Uterus (tissue), 4 donors: ENCODE results near the gene KCNMA1. TPM values are rescaled to one million over a fixed set of nuclear protein-coding genes. Genes with fewer than 3 reads are reported as not detected.

Source experiments
- DNase-seq, 2 donors: peaks; one replicate each; pipeline ENCODE4 v3.0.0-alpha.2; 2019 to 2020
- H3K27ac ChIP-seq, 2 donors: fragments of 200-600 bp; sonication (generic); 1 replicate in 1 of 2; 2 replicates in 1 of 2; pipeline ENCODE4 v1.5.1; 2016 to 2018
- H3K27me3 ChIP-seq, 2 donors: fragments of 200-600 bp; sonication (generic); one replicate each; pipeline ENCODE4 v1.5.1; 2018 to 2019; ENCODE audit warnings: control low read depth in 1 of 2
- H3K36me3 ChIP-seq, 2 donors: fragments of 200-600 bp; sonication (generic); one replicate each; pipeline ENCODE4 v1.5.1; 2019; ENCODE audit warnings: control low read depth in 1 of 2
- H3K4me1 ChIP-seq, 2 donors: fragments of 200-600 bp; sonication (generic); one replicate each; pipeline ENCODE4 v1.5.1; 2018 to 2019; ENCODE audit warnings: control low read depth in 1 of 2
- H3K4me3 ChIP-seq, 2 donors: fragments of 200-600 bp; sonication (generic); 1 replicate in 1 of 2; 2 replicates in 1 of 2; pipeline ENCODE4 v1.5.1; 2018 to 2019; ENCODE audit warnings: mild to moderate bottlenecking in 1 of 2
- H3K9me3 ChIP-seq, 2 donors: fragments of 200-600 bp; sonication (generic); one replicate each; pipeline ENCODE4 v1.5.1; 2019; ENCODE audit warnings: control low read depth in 1 of 2
- POLR2A ChIP-seq, 2 donors: fragments of 450-650 bp; IDR thresholded peaks; one replicate each; pipeline ENCODE4 v1.6.1; 2016; ENCODE audit warnings: antibody characterized with exemption in 2 of 2, mild to moderate bottlenecking in 1 of 2, moderate library complexity in 1 of 2
- intact Hi-C: fragments of 100-400 bp; cut with DNase I; formaldehyde crosslinking; loops from one replicate; pipeline ENCODE4 v1.15.1; 2023; ENCODE audit warnings: low total_unique reads
- total RNA-seq, 4 donors: library from RNA; depleted of rRNA in 3 of 4; stranded (reverse); fragments of >200 nt in 3 of 4; gene quantifications; one replicate each; pipeline versions ENCODE4 v1.1.0 to v1.2.4, GENCODE V29; 2014 to 2023
- TF ChIP-seq, protein P1 (sequence below), 4 experiments: fragments of 200-600 bp in 2 of 4; fragments of 450-650 bp in 2 of 4; sonication (generic) in 2 of 4; IDR thresholded peaks; one replicate each; pipeline ENCODE4 v1.5.1; 2016 to 2019; ENCODE audit warnings: antibody characterized with exemption in 4 of 4, mild to moderate bottlenecking in 2 of 4, moderate library complexity in 1 of 4
- donor health status: DM: yes; HTN: yes; CAD: no.

The KCNMA1 gene
- total RNA-seq, 4 donors from 2014 or later = 86.2 to 236 (median 164) TPM

GRCh38 chr10:77152256-77152655 lies 485.4 kb downstream of the KCNMA1 start:
- no peaks in the 10 kb centered on the region for H3K9me3 ChIP-seq
- intact Hi-C loops = no loop called here
- no peak overlapping the region for H3K27ac ChIP-seq
- no peaks in the 10 kb centered on the region for H3K36me3 ChIP-seq
- H3K4me3 ChIP-seq = no peak overlapping the region
- no peaks in the 10 kb centered on the region for H3K4me1 ChIP-seq
- TF ChIP-seq, protein P1, sequence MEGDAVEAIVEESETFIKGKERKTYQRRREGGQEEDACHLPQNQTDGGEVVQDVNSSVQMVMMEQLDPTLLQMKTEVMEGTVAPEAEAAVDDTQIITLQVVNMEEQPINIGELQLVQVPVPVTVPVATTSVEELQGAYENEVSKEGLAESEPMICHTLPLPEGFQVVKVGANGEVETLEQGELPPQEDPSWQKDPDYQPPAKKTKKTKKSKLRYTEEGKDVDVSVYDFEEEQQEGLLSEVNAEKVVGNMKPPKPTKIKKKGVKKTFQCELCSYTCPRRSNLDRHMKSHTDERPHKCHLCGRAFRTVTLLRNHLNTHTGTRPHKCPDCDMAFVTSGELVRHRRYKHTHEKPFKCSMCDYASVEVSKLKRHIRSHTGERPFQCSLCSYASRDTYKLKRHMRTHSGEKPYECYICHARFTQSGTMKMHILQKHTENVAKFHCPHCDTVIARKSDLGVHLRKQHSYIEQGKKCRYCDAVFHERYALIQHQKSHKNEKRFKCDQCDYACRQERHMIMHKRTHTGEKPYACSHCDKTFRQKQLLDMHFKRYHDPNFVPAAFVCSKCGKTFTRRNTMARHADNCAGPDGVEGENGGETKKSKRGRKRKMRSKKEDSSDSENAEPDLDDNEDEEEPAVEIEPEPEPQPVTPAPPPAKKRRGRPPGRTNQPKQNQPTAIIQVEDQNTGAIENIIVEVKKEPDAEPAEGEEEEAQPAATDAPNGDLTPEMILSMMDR (IDR thresholded peaks at IDR 0.05) = no peak
- no peak for TF ChIP-seq POLR2A (IDR thresholded peaks at IDR 0.05)
- no peaks in the 10 kb centered on the region for H3K27me3 ChIP-seq
- DNase-seq = no peak

DNA sequence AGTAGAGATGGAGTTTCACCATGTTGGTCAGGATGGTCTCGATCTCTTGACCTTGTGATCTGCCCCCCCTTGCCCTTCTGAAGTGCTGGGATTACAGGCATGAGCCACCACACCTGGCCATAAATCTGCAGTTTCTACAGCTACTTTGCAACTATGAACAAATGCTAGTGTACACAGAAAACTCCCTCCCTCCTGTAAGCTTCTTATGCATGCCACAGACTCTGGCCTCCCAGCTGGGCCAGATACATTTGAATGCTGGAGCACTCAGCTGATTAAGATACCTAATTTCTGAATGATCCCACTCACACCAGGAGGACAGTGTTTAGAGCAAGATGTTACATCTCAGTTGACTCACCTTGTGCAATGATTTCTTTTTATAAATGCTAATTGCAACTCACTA lies 486.2 kb downstream of the KCNMA1 start:
- no peaks in the 10 kb centered on the region for H3K9me3 ChIP-seq
- intact Hi-C loops = no loop called here
- TF ChIP-seq, protein P1 (IDR thresholded peaks at IDR 0.05) = no peak
- TF ChIP-seq POLR2A (IDR thresholded peaks at IDR 0.05) = no peak
- H3K4me3 ChIP-seq = no peak overlapping the region
- no peaks in the 10 kb centered on the region for H3K27me3 ChIP-seq
- no peaks in the 10 kb centered on the region for H3K36me3 ChIP-seq
- no peak overlapping the region for H3K27ac ChIP-seq
- H3K4me1 ChIP-seq = no peaks in the 10 kb centered on the region
- DNase-seq = no peak

DNA sequence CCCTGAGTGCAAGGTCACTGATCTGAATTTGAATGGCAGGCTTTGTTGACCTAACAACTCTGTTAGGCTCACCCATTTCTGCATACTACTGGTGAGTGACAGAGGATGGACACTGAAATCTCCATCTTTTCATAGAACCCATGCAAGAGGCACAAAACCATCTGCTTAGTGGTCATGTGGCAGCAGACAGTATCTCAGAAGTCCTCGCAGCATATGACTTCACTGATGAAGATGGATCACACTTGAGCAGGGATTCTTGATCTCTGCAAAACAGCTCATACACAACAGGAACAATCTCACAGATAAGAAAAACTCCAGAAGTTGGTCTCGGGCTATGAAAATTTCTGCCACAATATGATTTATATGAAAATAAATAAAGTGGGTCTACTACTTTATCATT lies 487.9 kb downstream of the KCNMA1 start:
- intact Hi-C loops = no loop called here
- Histone ChIP-seq H3K9me3 (no peaks in the 10 kb centered on the region), H3K27ac (no peak overlapping the region), H3K27me3 (no peaks in the 10 kb centered on the region), H3K4me1 (no peaks in the 10 kb centered on the region), H3K36me3 (no peaks in the 10 kb centered on the region), H3K4me3 (no peak overlapping the region)
- no peak for DNase-seq
- TF ChIP-seq, protein P1 (IDR thresholded peaks at IDR 0.05) = no peak
- no peak for TF ChIP-seq POLR2A (IDR thresholded peaks at IDR 0.05)

GRCh38 chr10:77149001-77149400 lies 488.6 kb downstream of the KCNMA1 start:
- Histone ChIP-seq H3K27ac (no peak overlapping the region), H3K4me1 (no peaks in the 10 kb centered on the region)
- no peak for DNase-seq

DNA sequence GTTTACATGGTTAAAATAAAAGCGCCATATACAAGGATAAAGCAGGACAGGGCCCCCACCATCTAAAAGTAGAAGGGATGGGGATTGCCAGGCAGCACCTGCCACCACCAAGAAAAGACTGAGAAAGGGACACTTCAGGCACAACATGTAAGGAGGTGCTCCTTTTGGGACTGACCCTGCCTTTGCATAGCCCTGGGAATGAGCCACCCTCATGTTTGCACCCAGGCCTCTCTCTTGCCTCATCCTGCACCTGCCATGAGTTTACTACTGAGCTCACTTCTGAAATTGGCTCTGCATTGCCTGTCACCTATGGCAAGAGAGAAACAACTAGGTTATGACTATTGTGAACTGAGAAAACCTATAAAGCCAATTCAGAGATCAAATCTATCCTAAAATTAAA lies 489.7 kb downstream of the KCNMA1 start:
- no peak for DNase-seq
- H3K27ac ChIP-seq = no peak overlapping the region
- H3K4me3 ChIP-seq = no peak overlapping the region
- intact Hi-C loops = no loop called here
- TF ChIP-seq, protein P1 (IDR thresholded peaks at IDR 0.05) = no peak
- TF ChIP-seq POLR2A (IDR thresholded peaks at IDR 0.05) = no peak
- no peaks in the 10 kb centered on the region for H3K9me3 ChIP-seq
- H3K27me3 ChIP-seq = no peaks in the 10 kb centered on the region
- H3K36me3 ChIP-seq = no peaks in the 10 kb centered on the region
- H3K4me1 ChIP-seq = no peaks in the 10 kb centered on the region

More at GRCh38 chr10:77149001-77149400, 488.6 kb downstream of the KCNMA1 start:
- no peaks in the 10 kb centered on the region for H3K9me3 ChIP-seq
- intact Hi-C loops = no loop called here
- TF ChIP-seq POLR2A (IDR thresholded peaks at IDR 0.05) = no peak
- TF ChIP-seq, protein P1 (IDR thresholded peaks at IDR 0.05) = no peak
- H3K27me3 ChIP-seq = no peaks in the 10 kb centered on the region
- no peak overlapping the region for H3K4me3 ChIP-seq
- no peaks in the 10 kb centered on the region for H3K36me3 ChIP-seq
